NCI-H146 (cell line): ENCODE measurements around the gene INSC.

Experiments
- DNase-seq: peaks from one replicate; lab custom pipeline; 2025; lab: John Stamatoyannopoulos, UW

The INSC gene

GRCh38 chr11:15293975-15294620 lies 179.4 kb downstream of the INSC start:
- no peak for DNase-seq

DNA sequence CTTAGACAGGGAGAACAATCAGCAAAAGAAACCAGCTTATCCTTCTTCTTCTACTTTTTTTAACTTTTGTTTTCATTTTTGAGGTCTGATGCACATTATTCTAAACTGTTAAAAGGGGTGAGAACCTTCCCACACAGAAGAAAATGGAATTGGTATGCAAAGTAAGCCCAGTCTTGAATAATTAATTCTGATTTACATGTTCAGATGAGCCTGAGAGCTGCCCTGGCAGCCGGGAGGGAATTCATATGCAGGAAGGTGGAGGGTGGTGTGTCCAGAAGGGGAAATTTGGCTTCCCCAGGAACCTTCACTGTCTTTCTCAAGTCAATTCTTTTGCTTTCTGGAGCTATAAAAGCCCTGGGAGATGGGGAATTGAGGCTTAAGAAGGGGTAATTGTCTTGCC lies 181.0 kb downstream of the INSC start:
- DNase-seq = no peak
